K562 (cell line): Measurements from ENCODE around the gene ZNF385D. TPM values are rescaled to one million over a fixed set of nuclear protein-coding genes. Genes with fewer than 3 reads are reported as not detected.

Source experiments
- ATAC-seq: fragments of 200-7000 bp; cut with Tn5 transposase; 3 replicates; pipeline ENCODE4 v1.9.1; 2020; ENCODE audit warnings: moderate library complexity
- BruUV-seq: library from RNA; stranded (reverse); fragments of 400-500 nt; replicated peaks from 2 replicates; lab custom pipeline; 2021; lab: Mats Ljungman, UMichigan
- CTCF ChIA-PET: fragments of 300-600 bp; formaldehyde crosslinking; extraction: SDS; loops from one replicate; lab custom pipeline; 2021; ENCODE audit warnings: low intra/inter-chr PET ratio; lab: Yijun Ruan, JAX
- POLR2A ChIA-PET: fragments of 300-600, 350-650 bp; sonication (Branson Sonifier 250); formaldehyde crosslinking; extraction: SDS; loops from one replicate; lab custom pipeline; 2021; ENCODE audit warnings: antibody characterized with exemption, inconsistent platforms; lab: Yijun Ruan, JAX
- DNase-seq, 4 experiments: peaks; one replicate each; pipeline versions ENCODE4 v3.0.0 to v3.0.0-alpha.2; 2011 to 2018; ENCODE audit warnings: low spot score in 3 of 4, mixed read lengths in 3 of 4; ENCODE audit errors: extremely low read depth in 1 of 4
- FAIRE-seq: peaks from 2 replicates; lab custom pipeline; 2011; peaks lifted over from hg19 to GRCh38; lab: Jason Lieb, UNC
- H2AFZ ChIP-seq: 2 replicates; pipeline ENCODE4 v1.6.0; 2011; ENCODE audit warnings: low read depth, low read length, control low read depth, inconsistent platforms
- H3K27ac ChIP-seq: fragments of 200-600 bp; 3 replicates; pipeline ENCODE4 v1.8.0; 2011; ENCODE audit warnings: low read depth, mild to moderate bottlenecking, control low read depth, inconsistent platforms, low read length, moderate library complexity, mixed read lengths; ENCODE audit errors: extremely low read depth
- H3K27me3 ChIP-seq, 2 experiments: fragments of 300-600 bp in 1 of 2; 2 replicates in 1 of 2; 3 replicates in 1 of 2; pipeline versions ENCODE4 v1.6.0 to v1.8.0; 2011; ENCODE audit warnings: inconsistent platforms in 2 of 2, low read length in 2 of 2, mild to moderate bottlenecking in 1 of 2, mixed read lengths in 1 of 2, moderate library complexity in 1 of 2; ENCODE audit not compliant: control insufficient read depth in 2 of 2, insufficient read depth in 2 of 2
- H3K36me3 ChIP-seq: fragments of 300-600 bp; 3 replicates; pipeline ENCODE4 v1.8.0; 2011; ENCODE audit warnings: mild to moderate bottlenecking, low read length, inconsistent platforms; ENCODE audit not compliant: control insufficient read depth, insufficient read depth
- H3K4me1 ChIP-seq, 2 experiments: fragments of 200-600 bp in 1 of 2; replicated peaks in 1 of 2; 2 replicates in 1 of 2; 3 replicates in 1 of 2; pipeline versions ENCODE4 v1.5.1 to v1.8.0; 2011; ENCODE audit warnings: inconsistent platforms in 2 of 2, low read length in 2 of 2, mild to moderate bottlenecking in 1 of 2, mixed read lengths in 1 of 2, moderate library complexity in 1 of 2; ENCODE audit not compliant: control insufficient read depth in 2 of 2, insufficient read depth in 2 of 2
- H3K4me2 ChIP-seq: 2 replicates; pipeline ENCODE4 v1.6.1; 2011; ENCODE audit warnings: low read length, control low read depth, inconsistent platforms, mixed read lengths; ENCODE audit not compliant: insufficient read depth
- H3K4me3 ChIP-seq: fragments of 200-600 bp; sonication (generic), shearing (Covaris generic); 2 replicates; pipeline ENCODE4 v1.5.1; 2016; ENCODE audit warnings: control low read depth, inconsistent platforms
- H3K79me2 ChIP-seq: fragments of 200-600 bp; 3 replicates; pipeline ENCODE4 v1.8.0; 2011; ENCODE audit warnings: low read length, inconsistent platforms; ENCODE audit not compliant: control insufficient read depth, insufficient read depth
- H3K9ac ChIP-seq, 2 experiments: 2 replicates each; pipeline versions ENCODE4 v1.6.0 to v1.6.1; 2011; ENCODE audit warnings: low read depth in 2 of 2, low read length in 2 of 2, control low read depth in 1 of 2, inconsistent platforms in 1 of 2, mild to moderate bottlenecking in 1 of 2, mixed read lengths in 1 of 2; ENCODE audit not compliant: insufficient read depth in 1 of 2
- H3K9me1 ChIP-seq: one replicate; pipeline ENCODE4 v1.6.0; 2011; ENCODE audit warnings: inconsistent platforms, mild to moderate bottlenecking, low read length, moderate library complexity; ENCODE audit not compliant: control insufficient read depth, insufficient read depth
- H3K9me3 ChIP-seq: replicated peaks from 2 replicates; pipeline ENCODE4 v1.5.1; 2011; ENCODE audit warnings: low read depth, low read length, inconsistent platforms; ENCODE audit not compliant: control insufficient read depth, insufficient read depth
- H4K20me1 ChIP-seq: replicated peaks from 2 replicates; pipeline ENCODE4 v1.6.1; 2011; ENCODE audit warnings: low read length, inconsistent platforms, mixed read lengths; ENCODE audit not compliant: control insufficient read depth, insufficient read depth
- ARNT ChIP-seq, 2 experiments: fragments of 450-650 bp; IDR thresholded peaks; 2 replicates each; pipeline ENCODE4 v1.6.1; 2016; ENCODE audit warnings: mild to moderate bottlenecking in 1 of 2
- ATF1 ChIP-seq, 2 experiments: fragments of 450-650 bp in 1 of 2; IDR thresholded peaks; 2 replicates each; pipeline ENCODE4 v1.6.1; 2016; ENCODE audit warnings: missing compliant biosample characterization in 1 of 2, missing genetic modification characterization in 1 of 2
- BRD9 ChIP-seq: fragments of 450-650 bp; IDR thresholded peaks from 2 replicates; pipeline ENCODE4 v1.6.1; 2018; ENCODE audit warnings: low read depth; ENCODE audit not compliant: partially characterized antibody
- CBFA2T3 ChIP-seq: fragments of 450-650 bp; IDR thresholded peaks from 2 replicates; pipeline ENCODE4 v1.6.1; 2017
- CREB3L1 ChIP-seq: fragments of 450-650 bp; IDR thresholded peaks from 2 replicates; pipeline ENCODE4 v1.6.1; 2014; ENCODE audit warnings: low read depth, mild to moderate bottlenecking, moderate library complexity, borderline replicate concordance
- FOXP1 ChIP-seq: sonication (generic); formaldehyde crosslinking; IDR thresholded peaks from 2 replicates; pipeline ENCODE4 v1.8.0; 2022; ENCODE audit warnings: mild to moderate bottlenecking, missing genetic modification reagents
- MIER1 ChIP-seq: fragments of 450-650 bp; IDR thresholded peaks from 2 replicates; pipeline ENCODE4 v1.6.1; 2016; ENCODE audit warnings: antibody characterized with exemption, mild to moderate bottlenecking, low read depth
- NFYB ChIP-seq: IDR thresholded peaks from 2 replicates; pipeline ENCODE4 v1.6.1; 2011; ENCODE audit warnings: mild to moderate bottlenecking, moderate library complexity; ENCODE audit not compliant: insufficient read length; ENCODE audit errors: extremely low read depth
- PREB ChIP-seq: sonication (generic); formaldehyde crosslinking; IDR thresholded peaks from 2 replicates; pipeline ENCODE4 v1.8.1; 2023; ENCODE audit warnings: mild to moderate bottlenecking, missing genetic modification reagents
- RUNX1 ChIP-seq: sonication (generic); IDR thresholded peaks from 2 replicates; pipeline ENCODE4 v1.6.1; 2016; ENCODE audit warnings: antibody characterized with exemption, low read depth
- SNIP1 ChIP-seq: fragments of 450-650 bp; IDR thresholded peaks from 2 replicates; pipeline ENCODE4 v1.7.1; 2017; ENCODE audit warnings: low read depth, mild to moderate bottlenecking
- STAT5B ChIP-seq: fragments of 250-450 bp; sonication (Bioruptor Pico); IDR thresholded peaks from 2 replicates; pipeline ENCODE4 v1.8.0; 2021; ENCODE audit warnings: mild to moderate bottlenecking, inconsistent platforms
- TBP ChIP-seq: optimal IDR thresholded peaks from 2 replicates; pipeline ENCODE3; 2011; ENCODE audit warnings: low read depth, low read length, improper control_type of control experiment
- YBX1 ChIP-seq: fragments of 450-650 bp; IDR thresholded peaks from 2 replicates; pipeline ENCODE4 v1.7.1; 2016; ENCODE audit warnings: mild to moderate bottlenecking
- ZBTB34 ChIP-seq: fragments of 250-450 bp; sonication (Bioruptor Pico); IDR thresholded peaks from 2 replicates; pipeline ENCODE4 v1.8.0; 2021; ENCODE audit warnings: mild to moderate bottlenecking, moderate library complexity
- ZNF311 ChIP-seq: fragments of 250-450 bp; sonication (Bioruptor Pico); IDR thresholded peaks from 2 replicates; pipeline ENCODE4 v1.4.0; 2020; ENCODE audit warnings: mild to moderate bottlenecking, moderate library complexity
- ZSCAN32 ChIP-seq: fragments of 450-650 bp; formaldehyde crosslinking; IDR thresholded peaks from 2 replicates; pipeline ENCODE4 v1.4.0; 2020; ENCODE audit warnings: mild to moderate bottlenecking, moderate library complexity
- WGBS: fragments of 100-300 bp; shearing (Covaris generic); methylation state at CpG from one replicate; pipeline ENCODE4 v1.1.6; 2016; ENCODE audit warnings: low coverage, mixed read lengths; ENCODE audit not compliant: insufficient coverage; ENCODE audit errors: missing lambda C conversion rate; 5-methylcytosine and 5-hydroxymethylcytosine counted together
- in situ Hi-C: fragments of 300-500 bp; cut with MboI; formaldehyde crosslinking; loops from 4 replicates; pipeline ENCODE4 v1.15.0; 2018; ENCODE audit warnings: inconsistent platforms, mixed read lengths
- intact Hi-C: fragments of 100-400 bp; cut with micrococcal nuclease; formaldehyde crosslinking; loops from 2 replicates; pipeline ENCODE4 v1.14.2; 2022
- polyA plus RNA-seq, 8 experiments: library from polyadenylated mRNA; depleted of rRNA in 4 of 8; stranded (reverse) in 5 of 8; unstranded in 3 of 8; fragments of >200 nt; fragmentation: Nextera tagmentation in 2 of 8; fragmentation: Illumina TruSeq in 1 of 8; extraction: Ambion mirVana in 2 of 8; extraction: Trizol in 1 of 8; gene quantifications; 2 replicates each; pipeline versions ENCODE4 v1.2.1 to v1.2.3, GENCODE V29; 2011 to 2014; ENCODE audit warnings: inconsistent platforms in 1 of 8, missing spikeins in 1 of 8
- total RNA-seq, 7 experiments: library from RNA; depleted of rRNA in 6 of 7; stranded (reverse); fragments of >200 nt in 6 of 7; fragmentation: Illumina TruSeq in 2 of 7; extraction: Trizol in 2 of 7; gene quantifications; 2 replicates each; pipeline versions ENCODE4 v1.2.1 to v1.2.3, GENCODE V29; 2011 to 2021; ENCODE audit warnings: low replicate concordance in 1 of 7

Gene ZNF385D
- total and polyA plus RNA-seq, 9 of the 15 experiments (the other 6 are each of a cell fraction or from before 2014, with no cell fraction given), result 0.14 to 1.7 (median 0.51) TPM

- FAIRE-seq, result no peak
- no TSS peak for BruUV-seq
- intact Hi-C loops, result no loop called here
Observed at GRCh38 chr3:21795152-21795837, 44.3 kb upstream of the ZNF385D start.

More at GRCh38 chr3:21795152-21795837, 44.3 kb upstream of the ZNF385D start:
- TF ChIP-seq MIER1 (no peak), ATF1 (CRISPR knock-in tag; IDR thresholded peaks at IDR 0.05) (no peak), ATF1 (tag; IDR thresholded peaks at IDR 0.05) (no peak), TBP (no peak), CBFA2T3 (no peak), BRD9 (no peak), SNIP1 (no peak), PREB (CRISPR knock-in tag) (no peak), ARNT (IDR thresholded peaks at IDR 0.05) (no peak), CREB3L1 (no peak), NFYB (no peak), ZNF311 (CRISPR knock-in tag) (no peak), FOXP1 (CRISPR knock-in tag) (no peak), STAT5B (CRISPR knock-in tag) (no peak), ZSCAN32 (CRISPR knock-in tag) (no peak), YBX1 (no peak), ZBTB34 (CRISPR knock-in tag) (no peak), RUNX1 (no peak)
- TF ChIP-seq, all 486 proteins: peak for 0
- Histone ChIP-seq H3K36me3 (no peaks in the 10 kb centered on the region), H3K4me1 (no peaks in the 10 kb centered on the region), H3K9me1 (no peaks in the 10 kb centered on the region), H4K20me1 (no peaks in the 10 kb centered on the region), H3K4me3 (no peak overlapping the region), H3K9me3 (no peaks in the 10 kb centered on the region; the same call in 1 of the 2 replicates), H3K9ac (no peak overlapping the region), H3K4me2 (no peak overlapping the region), H2AFZ (no peak overlapping the region), H3K27me3 (no peaks in the 10 kb centered on the region), H3K79me2 (no peaks in the 10 kb centered on the region), H3K27ac (no peak overlapping the region)
- ATAC-seq, result no peak
- in situ Hi-C loops, result no loop called here
- 0% methylated on average over 5 of the region's 5 CpGs for WGBS
- DNase-seq, result no peak
- ChIA-PET POLR2A (interaction anchor here (0.8 kb wide), 1 partner anchor 10 kb away, joined by 3 read pairs; no protein-coding TSS in a partner anchor), CTCF (no interaction called here)
